ENCODE data around the gene TP53BP2.

DNA sequence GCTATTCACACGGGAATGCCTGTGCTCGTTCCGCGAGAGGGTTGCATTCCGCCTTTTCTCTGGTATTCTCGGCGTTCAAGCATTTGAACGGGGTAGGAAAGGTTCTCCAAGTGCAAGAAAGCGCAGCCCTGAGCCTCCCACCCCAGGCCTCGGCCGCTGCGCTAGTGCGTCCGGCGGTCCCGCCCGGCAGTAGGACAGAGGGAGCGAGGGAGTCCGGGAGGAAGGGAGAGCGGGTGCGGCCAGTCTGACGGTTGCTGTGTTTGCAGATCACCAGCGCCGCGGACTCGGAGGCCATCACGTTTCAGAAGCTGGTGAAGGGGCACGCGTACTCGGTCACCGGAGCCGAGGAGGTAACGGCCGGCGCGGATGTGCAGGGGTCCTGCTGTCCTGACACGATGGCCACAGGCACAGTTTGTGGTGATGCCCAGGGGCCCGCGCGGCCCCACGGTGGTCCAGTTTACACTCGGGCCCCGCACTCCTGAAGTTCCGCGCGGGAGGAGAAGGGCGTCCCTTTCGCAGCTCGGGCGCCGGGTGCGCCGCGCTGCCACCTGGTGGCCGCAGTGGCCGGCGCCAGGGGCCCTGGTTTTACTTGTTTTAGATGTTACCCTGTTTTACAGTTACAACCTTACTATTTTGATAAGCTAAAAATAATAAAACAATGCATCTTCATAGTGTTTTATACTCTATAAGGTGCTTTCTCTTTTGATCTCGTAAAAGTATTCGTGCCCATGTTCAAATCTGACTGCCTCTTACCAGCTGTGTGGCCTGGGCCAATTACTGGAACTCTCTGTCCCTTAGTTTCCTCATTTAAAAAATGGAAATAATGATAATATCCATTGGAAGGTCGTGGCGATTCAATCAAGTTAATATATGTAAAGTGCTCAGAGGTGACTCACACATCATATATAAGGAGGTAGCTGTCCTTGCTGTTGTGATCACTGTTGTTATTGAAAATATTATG lies 96.7 kb downstream of the TP53BP2 start:
- no peak for TF ChIP-seq EZH2 (IDR thresholded peaks at IDR 0.05; ENCODE audit: insufficient read depth, poor library complexity, severe bottlenecking)
- TF ChIP-seq EZH2phosphoT487 (IDR thresholded peaks at IDR 0.05; ENCODE audit: insufficient read depth, low read depth): no peak
